Suprapubic skin (tissue), 3 donors: Measurements from ENCODE around the gene PRR18.

Experiments used
- EP300 ChIP-seq: sonication (generic); formaldehyde crosslinking; IDR thresholded peaks from one replicate; pipeline ENCODE4 v1.6.1; 2017; ENCODE audit warnings: antibody characterized with exemption
- POLR2A ChIP-seq, 2 donors: fragments of 450-650 bp; IDR thresholded peaks; one replicate each; pipeline ENCODE4 v1.6.1; 2017; ENCODE audit warnings: antibody characterized with exemption in 2 of 2, mild to moderate bottlenecking in 2 of 2, moderate library complexity in 2 of 2
- TF ChIP-seq, protein P1 (sequence below), 2 donors: fragments of 200-600 bp in 1 of 2; fragments of 450-650 bp in 1 of 2; sonication (generic) in 1 of 2; IDR thresholded peaks; one replicate each; pipeline ENCODE4 v1.5.1; 2016 to 2019; ENCODE audit warnings: antibody characterized with exemption in 2 of 2, mild to moderate bottlenecking in 1 of 2, moderate library complexity in 1 of 2

GRCh38 chr6:166314454-166314853 lies 6.3 kb upstream of the PRR18 start:
- TF ChIP-seq, protein P1, sequence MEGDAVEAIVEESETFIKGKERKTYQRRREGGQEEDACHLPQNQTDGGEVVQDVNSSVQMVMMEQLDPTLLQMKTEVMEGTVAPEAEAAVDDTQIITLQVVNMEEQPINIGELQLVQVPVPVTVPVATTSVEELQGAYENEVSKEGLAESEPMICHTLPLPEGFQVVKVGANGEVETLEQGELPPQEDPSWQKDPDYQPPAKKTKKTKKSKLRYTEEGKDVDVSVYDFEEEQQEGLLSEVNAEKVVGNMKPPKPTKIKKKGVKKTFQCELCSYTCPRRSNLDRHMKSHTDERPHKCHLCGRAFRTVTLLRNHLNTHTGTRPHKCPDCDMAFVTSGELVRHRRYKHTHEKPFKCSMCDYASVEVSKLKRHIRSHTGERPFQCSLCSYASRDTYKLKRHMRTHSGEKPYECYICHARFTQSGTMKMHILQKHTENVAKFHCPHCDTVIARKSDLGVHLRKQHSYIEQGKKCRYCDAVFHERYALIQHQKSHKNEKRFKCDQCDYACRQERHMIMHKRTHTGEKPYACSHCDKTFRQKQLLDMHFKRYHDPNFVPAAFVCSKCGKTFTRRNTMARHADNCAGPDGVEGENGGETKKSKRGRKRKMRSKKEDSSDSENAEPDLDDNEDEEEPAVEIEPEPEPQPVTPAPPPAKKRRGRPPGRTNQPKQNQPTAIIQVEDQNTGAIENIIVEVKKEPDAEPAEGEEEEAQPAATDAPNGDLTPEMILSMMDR (IDR thresholded peaks at IDR 0.05) = no peak
- no peak for TF ChIP-seq POLR2A (IDR thresholded peaks at IDR 0.05)
- TF ChIP-seq EP300 = no peak
